ENCODE data around the gene HIVEP3. TPM values are rescaled to one million over a fixed set of nuclear protein-coding genes. Genes with fewer than 3 reads are reported as not detected.

The HIVEP3 gene
- total RNA-seq, 4 donors from 2014 or later = 3.2 to 11.0 (median 4.2) TPM

DNA sequence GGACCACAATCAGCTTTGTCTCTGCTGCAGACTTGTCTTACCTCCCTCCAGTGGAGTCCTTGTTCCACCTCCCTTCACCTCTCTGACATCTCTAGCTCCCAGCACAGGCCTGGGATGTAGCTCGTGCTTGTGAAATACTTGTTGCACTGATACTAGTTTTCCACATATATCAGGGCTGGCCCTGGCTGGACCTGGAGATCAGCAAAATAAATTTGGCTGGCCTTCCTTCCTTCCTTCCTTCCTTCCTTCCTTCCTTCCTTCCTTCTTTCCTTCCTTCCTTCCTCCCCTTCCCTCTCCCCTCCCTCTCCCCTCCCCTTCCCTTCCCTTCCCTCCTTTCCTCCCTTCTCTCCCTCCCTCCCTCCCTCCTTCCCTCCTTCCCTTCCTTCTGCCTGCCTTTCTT is 196.5 kb downstream of the HIVEP3 start:
- no peak overlapping the region for H3K4me3 ChIP-seq
- 75 to 95% methylated on average over 1 of the region's 1 CpG for WGBS, 2 donors
- no peak overlapping the region for H3K27ac ChIP-seq
- H3K27me3 ChIP-seq = no peaks in the 10 kb centered on the region
- H3K4me1 ChIP-seq = peaks cover 0 to 29% (median 0%) of the 10 kb centered on the region in 3 donors
- TF ChIP-seq POLR2A (IDR thresholded peaks at IDR 0.05) = no peak
- TF ChIP-seq, protein P1, sequence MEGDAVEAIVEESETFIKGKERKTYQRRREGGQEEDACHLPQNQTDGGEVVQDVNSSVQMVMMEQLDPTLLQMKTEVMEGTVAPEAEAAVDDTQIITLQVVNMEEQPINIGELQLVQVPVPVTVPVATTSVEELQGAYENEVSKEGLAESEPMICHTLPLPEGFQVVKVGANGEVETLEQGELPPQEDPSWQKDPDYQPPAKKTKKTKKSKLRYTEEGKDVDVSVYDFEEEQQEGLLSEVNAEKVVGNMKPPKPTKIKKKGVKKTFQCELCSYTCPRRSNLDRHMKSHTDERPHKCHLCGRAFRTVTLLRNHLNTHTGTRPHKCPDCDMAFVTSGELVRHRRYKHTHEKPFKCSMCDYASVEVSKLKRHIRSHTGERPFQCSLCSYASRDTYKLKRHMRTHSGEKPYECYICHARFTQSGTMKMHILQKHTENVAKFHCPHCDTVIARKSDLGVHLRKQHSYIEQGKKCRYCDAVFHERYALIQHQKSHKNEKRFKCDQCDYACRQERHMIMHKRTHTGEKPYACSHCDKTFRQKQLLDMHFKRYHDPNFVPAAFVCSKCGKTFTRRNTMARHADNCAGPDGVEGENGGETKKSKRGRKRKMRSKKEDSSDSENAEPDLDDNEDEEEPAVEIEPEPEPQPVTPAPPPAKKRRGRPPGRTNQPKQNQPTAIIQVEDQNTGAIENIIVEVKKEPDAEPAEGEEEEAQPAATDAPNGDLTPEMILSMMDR (IDR thresholded peaks at IDR 0.05) = no peak
- intact Hi-C loops (cut with DNase I) = no loop called here
- H3K9me3 ChIP-seq = no peaks in the 10 kb centered on the region
- no peaks in the 10 kb centered on the region for H3K36me3 ChIP-seq
- DNase-seq = no peak

DNA sequence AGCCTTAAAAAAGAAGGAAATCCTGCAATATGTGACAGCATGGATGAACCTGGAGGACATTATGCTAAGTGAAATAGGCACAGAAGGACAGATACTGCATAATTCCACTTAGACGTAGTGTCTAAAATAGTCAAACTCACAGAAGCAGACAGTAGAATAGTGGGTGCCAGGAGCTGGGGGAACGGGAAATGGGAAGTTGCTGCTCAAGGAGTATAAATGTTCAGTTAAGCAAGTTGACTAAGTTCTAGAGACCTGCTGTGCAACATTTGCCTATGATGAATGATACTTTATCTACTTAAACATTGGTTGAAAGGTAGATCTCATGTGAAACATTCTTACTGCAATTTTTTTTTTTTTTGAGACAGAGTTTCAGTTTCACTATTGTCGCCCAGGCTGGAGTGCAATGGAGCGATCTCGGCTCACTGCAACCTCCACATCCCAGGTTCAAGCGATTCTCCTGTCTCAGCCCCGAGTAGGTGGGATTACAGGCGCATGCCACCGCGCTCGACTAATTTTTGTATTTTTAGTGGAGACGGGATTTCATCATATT is 197.8 kb downstream of the HIVEP3 start:
- TF ChIP-seq POLR2A (IDR thresholded peaks at IDR 0.05) = no peak
- TF ChIP-seq, protein P1 (IDR thresholded peaks at IDR 0.05) = no peak
- no peaks in the 10 kb centered on the region for H3K9me3 ChIP-seq
- H3K27me3 ChIP-seq = no peaks in the 10 kb centered on the region
- no peak overlapping the region for H3K4me3 ChIP-seq
- H3K27ac ChIP-seq = no peak overlapping the region
- no peaks in the 10 kb centered on the region for H3K36me3 ChIP-seq
- H3K4me1 ChIP-seq = peaks cover 0 to 22% (median 0%) of the 10 kb centered on the region in 3 donors
- intact Hi-C loops (cut with DNase I) = no loop called here
- 74 to 84% methylated on average over 12 of the region's 12 CpGs for WGBS, 2 donors
- DNase-seq = no peak

DNA sequence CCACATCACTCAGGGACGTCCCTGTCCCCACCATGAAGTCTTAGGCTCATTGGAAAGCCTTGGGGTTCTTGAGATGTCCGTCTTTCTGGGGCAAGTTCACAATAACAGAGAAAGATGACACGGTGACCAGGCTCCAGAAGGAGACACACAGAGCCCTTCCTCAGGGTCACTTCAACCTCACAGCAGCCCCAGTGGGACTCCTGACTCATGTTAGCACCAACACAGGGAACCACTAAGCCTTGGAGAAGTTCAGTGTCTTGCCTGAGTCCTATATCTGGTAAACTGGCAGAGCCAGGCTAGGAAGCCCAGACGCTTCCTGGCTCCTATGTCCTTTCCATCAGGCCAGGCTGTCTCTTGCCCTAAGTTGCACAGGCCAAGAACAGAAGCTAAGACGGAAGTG is 199.1 kb downstream of the HIVEP3 start:
- Histone ChIP-seq H3K4me3 (no peak overlapping the region), H3K9me3 (no peaks in the 10 kb centered on the region), H3K27ac (no peak overlapping the region), H3K27me3 (no peaks in the 10 kb centered on the region), H3K36me3 (no peaks in the 10 kb centered on the region), H3K4me1 (peaks cover 0 to 21% (median 0%) of the 10 kb centered on the region in 3 donors)
- TF ChIP-seq, protein P1 (IDR thresholded peaks at IDR 0.05) = no peak
- TF ChIP-seq POLR2A (IDR thresholded peaks at IDR 0.05) = no peak
- 100% methylated on average over 2 of the region's 5 CpGs; no CpG with 5 or more reads in 1 of the 2 donors for WGBS, 2 donors
- intact Hi-C loops (cut with DNase I) = no loop called here
- no peak for DNase-seq

DNA sequence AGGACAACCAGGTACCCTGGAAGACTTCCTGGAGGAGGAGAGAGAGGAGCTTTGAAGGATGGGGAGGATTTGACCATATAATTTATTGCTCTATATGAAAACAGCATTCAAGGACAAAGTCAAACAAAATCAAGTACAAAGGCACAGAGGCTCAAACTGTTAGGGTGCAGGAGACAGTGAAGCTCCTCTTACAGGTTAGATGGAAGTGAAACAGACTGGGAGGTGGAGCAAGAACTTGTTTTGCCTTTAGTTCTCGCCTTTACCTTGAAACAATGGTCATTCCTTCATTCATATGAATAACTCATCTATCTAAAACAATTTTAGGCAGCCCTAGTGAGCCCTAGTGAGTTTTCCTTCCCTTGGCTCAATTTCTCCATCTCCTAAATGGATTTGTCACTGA is 199.6 kb downstream of the HIVEP3 start:
- no peak for DNase-seq
- H3K36me3 ChIP-seq = no peaks in the 10 kb centered on the region
- no peak overlapping the region for H3K27ac ChIP-seq
- H3K9me3 ChIP-seq = no peaks in the 10 kb centered on the region
- H3K4me1 ChIP-seq = peaks cover 0 to 16% (median 0%) of the 10 kb centered on the region in 3 donors
- H3K27me3 ChIP-seq = no peaks in the 10 kb centered on the region
- 88 to 92% methylated on average over 1 of the region's 1 CpG for WGBS, 2 donors
- TF ChIP-seq POLR2A (IDR thresholded peaks at IDR 0.05) = no peak
- TF ChIP-seq, protein P1 (IDR thresholded peaks at IDR 0.05) = no peak
- intact Hi-C loops (cut with DNase I) = no loop called here
- H3K4me3 ChIP-seq = no peak overlapping the region

DNA sequence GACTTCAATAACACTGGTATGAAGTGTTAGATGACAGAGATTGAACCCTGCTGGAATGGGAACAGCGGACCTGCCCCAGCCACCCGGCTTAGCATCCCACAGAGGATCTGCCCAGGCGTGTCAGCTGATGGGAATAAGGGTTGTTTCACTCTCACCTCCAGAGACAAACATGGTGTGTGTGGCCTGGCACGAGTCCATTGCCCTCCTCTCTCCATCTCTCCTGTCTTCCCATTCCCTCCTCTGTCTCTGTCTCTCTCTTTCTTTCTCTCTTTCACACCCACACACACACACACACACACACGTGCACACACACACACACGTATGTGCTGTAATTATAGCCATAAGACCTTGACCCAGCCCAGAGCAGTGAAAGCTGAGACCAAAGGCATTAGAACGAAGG is 200.2 kb downstream of the HIVEP3 start:
- H3K4me1 ChIP-seq = peaks cover 0 to 14% (median 0%) of the 10 kb centered on the region in 3 donors
- H3K9me3 ChIP-seq = no peaks in the 10 kb centered on the region
- H3K4me3 ChIP-seq = no peak overlapping the region
- TF ChIP-seq, protein P1 (IDR thresholded peaks at IDR 0.05) = no peak
- no peak for TF ChIP-seq POLR2A (IDR thresholded peaks at IDR 0.05)
- DNase-seq = no peak
- H3K36me3 ChIP-seq = no peaks in the 10 kb centered on the region
- H3K27me3 ChIP-seq = no peaks in the 10 kb centered on the region
- H3K27ac ChIP-seq = no peak overlapping the region
- intact Hi-C loops (cut with DNase I) = no loop called here
- WGBS, 2 donors = 45 to 50% methylated on average over 6 to 7 of the region's 7 CpGs

All from esophagus squamous epithelium (tissue), 5 donors.